ENCODE results near the gene PWWP2A.

The PWWP2A gene

DNA sequence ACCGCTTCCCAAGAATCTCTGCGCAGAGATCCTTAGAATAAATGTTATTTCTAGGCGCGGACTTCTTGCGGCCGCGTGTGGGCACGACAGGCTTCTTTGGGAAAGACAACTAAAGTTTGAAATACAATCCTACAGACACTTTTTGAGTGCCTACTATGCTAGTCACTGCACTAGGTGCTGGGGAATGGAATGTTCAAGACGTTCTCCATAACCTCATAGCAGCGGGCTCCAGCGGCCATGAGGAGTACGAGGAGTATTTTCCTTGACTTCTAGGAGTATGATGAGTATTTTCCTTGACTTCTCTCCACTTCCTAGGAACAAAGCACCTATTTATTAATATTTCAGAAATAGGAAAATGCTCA lies 636 bp upstream of the PWWP2A start:
- Histone ChIP-seq H3K9ac (ENCODE audit: low read length) (no peak overlapping the region), H3K36me3 (ENCODE audit: control insufficient read depth, low read depth, low read length) (peaks cover 20% of the 10 kb centered on the region), H3K27me3 (ENCODE audit: control insufficient read depth, insufficient read depth, low read length) (no peaks in the 10 kb centered on the region), H3K9me3 (ENCODE audit: control insufficient read depth, low read depth, low read length) (no peaks in the 10 kb centered on the region), H3K4me1 (ENCODE audit: control insufficient read depth, low read depth, low read length) (peaks cover 6% of the 10 kb centered on the region), H3K4me3 (ENCODE audit: low read length) (peak overlapping the region; percentile 31), H3K27ac (ENCODE audit: low read length) (no peak overlapping the region)

DNA sequence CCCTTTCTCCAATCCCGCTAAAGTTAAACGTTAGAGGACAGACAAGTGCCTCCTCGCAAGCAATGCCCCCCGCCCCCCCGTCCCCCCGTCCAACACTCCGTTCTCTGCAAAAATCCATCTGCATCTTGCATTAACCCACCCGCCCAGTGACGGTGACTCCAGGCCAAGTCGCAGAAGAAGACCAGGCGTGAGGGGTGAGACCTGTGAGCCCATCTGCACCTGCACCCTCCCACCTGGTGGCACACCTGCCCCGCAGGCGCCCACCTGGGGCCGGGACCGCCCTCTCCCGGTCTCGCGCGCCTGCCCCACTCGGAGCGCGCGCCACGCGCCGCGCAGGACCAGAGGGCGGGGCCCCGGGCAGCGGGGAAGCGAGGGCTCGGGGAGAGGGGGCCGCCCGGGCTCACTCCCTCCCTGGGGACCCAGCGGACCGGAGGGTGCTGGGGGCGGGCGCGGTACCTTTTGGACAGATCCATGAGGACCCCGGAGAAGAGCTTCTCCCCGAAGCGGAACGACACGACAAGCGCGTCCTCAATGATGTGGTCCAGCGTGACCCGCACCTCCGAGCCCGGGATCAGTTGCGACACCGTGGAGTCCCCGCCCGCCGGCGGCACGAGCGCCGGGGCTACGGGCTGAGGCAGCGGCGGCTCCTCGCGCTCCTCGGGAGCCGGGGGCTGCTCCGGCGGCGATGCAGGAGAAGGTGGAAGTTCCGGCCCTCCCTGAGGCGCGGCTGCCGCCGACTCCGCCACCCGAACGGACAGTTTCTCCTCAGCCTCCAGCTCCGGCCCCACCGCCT lies 705 bp downstream of the PWWP2A start:
- Histone ChIP-seq H3K27ac (ENCODE audit: low read length) (no peak overlapping the region), H3K36me3 (ENCODE audit: control insufficient read depth, low read depth, low read length) (peaks cover 33% of the 10 kb centered on the region), H3K9me3 (ENCODE audit: control insufficient read depth, low read depth, low read length) (no peaks in the 10 kb centered on the region), H3K4me3 (ENCODE audit: low read length) (peak overlapping the region; percentile 84), H3K9ac (ENCODE audit: low read length) (peak overlapping the region; percentile 82), H3K4me1 (ENCODE audit: control insufficient read depth, low read depth, low read length) (peaks cover 6% of the 10 kb centered on the region), H3K27me3 (ENCODE audit: control insufficient read depth, insufficient read depth, low read length) (no peaks in the 10 kb centered on the region)

DNA sequence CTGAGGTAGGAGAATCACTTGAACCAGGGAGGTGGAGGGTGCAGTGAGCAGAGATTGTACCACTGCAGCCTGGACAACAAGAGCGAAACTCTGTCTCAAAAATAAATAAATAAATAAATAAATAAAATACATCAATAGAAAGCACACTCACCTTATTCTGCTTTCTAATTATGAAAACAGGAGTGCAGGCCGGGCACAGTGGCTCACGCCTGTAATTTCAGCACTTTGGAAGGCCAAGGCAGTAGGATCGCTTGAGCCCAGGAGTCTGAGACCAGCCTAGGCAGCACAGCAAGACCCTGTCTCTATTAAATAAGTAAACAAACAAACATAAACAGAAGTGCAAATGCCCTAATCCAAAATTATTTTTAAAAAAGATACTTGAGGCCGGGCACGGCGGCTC lies 2.3 kb downstream of the PWWP2A start:
- Histone ChIP-seq H3K9ac (ENCODE audit: low read length) (no peak overlapping the region), H3K9me3 (ENCODE audit: control insufficient read depth, low read depth, low read length) (no peaks in the 10 kb centered on the region), H3K27ac (ENCODE audit: low read length) (no peak overlapping the region), H3K4me3 (ENCODE audit: low read length) (no peak overlapping the region), H3K36me3 (ENCODE audit: control insufficient read depth, low read depth, low read length) (peaks cover 48% of the 10 kb centered on the region), H3K27me3 (ENCODE audit: control insufficient read depth, insufficient read depth, low read length) (no peaks in the 10 kb centered on the region), H3K4me1 (ENCODE audit: control insufficient read depth, low read depth, low read length) (peaks cover 6% of the 10 kb centered on the region)

- no peaks in the 10 kb centered on the region for H3K4me1 ChIP-seq (ENCODE audit: control insufficient read depth, low read depth, low read length)
- H3K9me3 ChIP-seq (ENCODE audit: control insufficient read depth, low read depth, low read length) = no peaks in the 10 kb centered on the region
- H3K4me3 ChIP-seq (ENCODE audit: low read length) = no peak overlapping the region
- H3K36me3 ChIP-seq (ENCODE audit: control insufficient read depth, low read depth, low read length) = peaks cover 44% of the 10 kb centered on the region
- H3K27me3 ChIP-seq (ENCODE audit: control insufficient read depth, insufficient read depth, low read length) = no peaks in the 10 kb centered on the region
- H3K27ac ChIP-seq (ENCODE audit: low read length) = no peak overlapping the region
- no peak overlapping the region for H3K9ac ChIP-seq (ENCODE audit: low read length)
Measured at GRCh38 chr5:160108124-160108523, 11.1 kb downstream of the PWWP2A start.

GRCh38 chr5:160105686-160106360 lies 13.4 kb downstream of the PWWP2A start:
- Histone ChIP-seq H3K27ac (ENCODE audit: low read length) (no peak overlapping the region), H3K9me3 (ENCODE audit: control insufficient read depth, low read depth, low read length) (no peaks in the 10 kb centered on the region), H3K36me3 (ENCODE audit: control insufficient read depth, low read depth, low read length) (peaks cover 31% of the 10 kb centered on the region), H3K9ac (ENCODE audit: low read length) (no peak overlapping the region), H3K4me1 (ENCODE audit: control insufficient read depth, low read depth, low read length) (no peaks in the 10 kb centered on the region), H3K4me3 (ENCODE audit: low read length) (no peak overlapping the region), H3K27me3 (ENCODE audit: control insufficient read depth, insufficient read depth, low read length) (no peaks in the 10 kb centered on the region)

- peaks cover 25% of the 10 kb centered on the region for H3K36me3 ChIP-seq (ENCODE audit: control insufficient read depth, low read depth, low read length)
- no peaks in the 10 kb centered on the region for H3K9me3 ChIP-seq (ENCODE audit: control insufficient read depth, low read depth, low read length)
Measured at GRCh38 chr5:160097991-160098390, 21.3 kb downstream of the PWWP2A start.

GRCh38 chr5:160096178-160096577 lies 23.1 kb downstream of the PWWP2A start:
- H3K36me3 ChIP-seq (ENCODE audit: control insufficient read depth, low read depth, low read length) = peaks cover 29% of the 10 kb centered on the region
- no peak overlapping the region for H3K27ac ChIP-seq (ENCODE audit: low read length)
- H3K9me3 ChIP-seq (ENCODE audit: control insufficient read depth, low read depth, low read length) = no peaks in the 10 kb centered on the region
- no peak overlapping the region for H3K9ac ChIP-seq (ENCODE audit: low read length)
- no peak overlapping the region for H3K4me3 ChIP-seq (ENCODE audit: low read length)
- no peaks in the 10 kb centered on the region for H3K27me3 ChIP-seq (ENCODE audit: control insufficient read depth, insufficient read depth, low read length)
- H3K4me1 ChIP-seq (ENCODE audit: control insufficient read depth, low read depth, low read length) = no peaks in the 10 kb centered on the region

More at GRCh38 chr5:160097991-160098390, 21.3 kb downstream of the PWWP2A start:
- H3K4me1 ChIP-seq (ENCODE audit: control insufficient read depth, low read depth, low read length) = no peaks in the 10 kb centered on the region
- no peak overlapping the region for H3K4me3 ChIP-seq (ENCODE audit: low read length)
- H3K27ac ChIP-seq (ENCODE audit: low read length) = no peak overlapping the region
- H3K9ac ChIP-seq (ENCODE audit: low read length) = no peak overlapping the region
- H3K27me3 ChIP-seq (ENCODE audit: control insufficient read depth, insufficient read depth, low read length) = no peaks in the 10 kb centered on the region

- no peaks in the 10 kb centered on the region for H3K27me3 ChIP-seq (ENCODE audit: control insufficient read depth, insufficient read depth, low read length)
- H3K4me1 ChIP-seq (ENCODE audit: control insufficient read depth, low read depth, low read length) = no peaks in the 10 kb centered on the region
- peaks cover 21% of the 10 kb centered on the region for H3K36me3 ChIP-seq (ENCODE audit: control insufficient read depth, low read depth, low read length)
- H3K9me3 ChIP-seq (ENCODE audit: control insufficient read depth, low read depth, low read length) = no peaks in the 10 kb centered on the region
- H3K4me3 ChIP-seq (ENCODE audit: low read length) = no peak overlapping the region
- no peak overlapping the region for H3K27ac ChIP-seq (ENCODE audit: low read length)
- no peak overlapping the region for H3K9ac ChIP-seq (ENCODE audit: low read length)
Measured at GRCh38 chr5:160092960-160093707, 26.1 kb downstream of the PWWP2A start.

DNA sequence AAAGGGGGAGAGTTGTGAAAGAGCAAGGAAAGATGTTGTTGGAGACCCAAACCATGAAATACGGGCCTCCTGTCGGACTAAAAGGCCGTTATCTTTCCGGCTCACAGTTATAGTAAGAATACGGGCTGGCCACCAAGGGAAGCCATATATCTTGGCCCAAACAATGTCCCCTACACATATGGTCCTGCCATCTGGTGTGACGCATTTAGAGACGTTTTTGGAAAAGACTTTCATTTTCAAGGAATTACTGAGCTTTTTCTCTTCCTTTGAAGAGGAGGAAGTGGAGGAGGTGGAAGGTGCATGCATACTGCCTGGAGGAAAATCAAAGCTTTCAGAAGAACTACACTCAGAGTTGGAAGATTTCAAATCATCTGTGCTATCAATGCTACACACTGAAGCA lies 26.7 kb downstream of the PWWP2A start:
- Histone ChIP-seq H3K9ac (ENCODE audit: low read length) (no peak overlapping the region), H3K27ac (ENCODE audit: low read length) (no peak overlapping the region), H3K9me3 (ENCODE audit: control insufficient read depth, low read depth, low read length) (no peaks in the 10 kb centered on the region), H3K4me3 (ENCODE audit: low read length) (no peak overlapping the region), H3K4me1 (ENCODE audit: control insufficient read depth, low read depth, low read length) (no peaks in the 10 kb centered on the region), H3K27me3 (ENCODE audit: control insufficient read depth, insufficient read depth, low read length) (no peaks in the 10 kb centered on the region), H3K36me3 (ENCODE audit: control insufficient read depth, low read depth, low read length) (peaks cover 21% of the 10 kb centered on the region)

- no peaks in the 10 kb centered on the region for H3K27me3 ChIP-seq (ENCODE audit: control insufficient read depth, insufficient read depth, low read length)
- no peak overlapping the region for H3K4me3 ChIP-seq (ENCODE audit: low read length)
- H3K27ac ChIP-seq (ENCODE audit: low read length) = no peak overlapping the region
- H3K36me3 ChIP-seq (ENCODE audit: control insufficient read depth, low read depth, low read length) = peaks cover 21% of the 10 kb centered on the region
- no peaks in the 10 kb centered on the region for H3K4me1 ChIP-seq (ENCODE audit: control insufficient read depth, low read depth, low read length)
- H3K9me3 ChIP-seq (ENCODE audit: control insufficient read depth, low read depth, low read length) = no peaks in the 10 kb centered on the region
- no peak overlapping the region for H3K9ac ChIP-seq (ENCODE audit: low read length)
Measured at GRCh38 chr5:160090059-160090458, 29.2 kb downstream of the PWWP2A start.

DNA sequence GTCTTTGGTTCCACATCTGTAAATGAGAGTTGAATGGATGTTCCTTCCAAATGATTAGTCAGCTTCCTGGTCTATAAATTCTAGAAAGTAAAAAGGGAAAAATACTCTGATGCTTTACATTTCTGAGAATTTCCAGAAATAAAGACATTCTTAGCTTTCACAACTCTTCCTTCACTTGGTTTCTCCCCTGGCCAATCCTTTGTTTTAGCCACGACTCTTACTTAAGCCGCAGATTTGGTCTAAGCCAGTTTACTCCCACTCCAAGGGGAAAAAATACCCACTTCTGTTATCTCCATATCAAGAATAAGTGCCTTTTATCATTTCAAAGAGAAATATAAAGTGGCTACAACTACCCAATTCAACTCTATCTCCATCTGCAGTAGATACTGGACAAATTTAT lies 29.7 kb downstream of the PWWP2A start:
- H3K9ac ChIP-seq (ENCODE audit: low read length) = no peak overlapping the region
- no peak overlapping the region for H3K4me3 ChIP-seq (ENCODE audit: low read length)
- peaks cover 21% of the 10 kb centered on the region for H3K36me3 ChIP-seq (ENCODE audit: control insufficient read depth, low read depth, low read length)
- H3K9me3 ChIP-seq (ENCODE audit: control insufficient read depth, low read depth, low read length) = no peaks in the 10 kb centered on the region
- H3K27me3 ChIP-seq (ENCODE audit: control insufficient read depth, insufficient read depth, low read length) = no peaks in the 10 kb centered on the region
- no peaks in the 10 kb centered on the region for H3K4me1 ChIP-seq (ENCODE audit: control insufficient read depth, low read depth, low read length)
- no peak overlapping the region for H3K27ac ChIP-seq (ENCODE audit: low read length)

Measured in iPS-18a (cell line).